ENCODE data around the gene APBB2.
A peak's percentile ranks its signal among the peaks of the same experiment; 100 is the strongest.
"Not testable (repeated sequence)": the region's sequence is repeated elsewhere in the genome, so short reads cannot be mapped to it uniquely, and the experiment has no call there.

Gene APBB2

DNA sequence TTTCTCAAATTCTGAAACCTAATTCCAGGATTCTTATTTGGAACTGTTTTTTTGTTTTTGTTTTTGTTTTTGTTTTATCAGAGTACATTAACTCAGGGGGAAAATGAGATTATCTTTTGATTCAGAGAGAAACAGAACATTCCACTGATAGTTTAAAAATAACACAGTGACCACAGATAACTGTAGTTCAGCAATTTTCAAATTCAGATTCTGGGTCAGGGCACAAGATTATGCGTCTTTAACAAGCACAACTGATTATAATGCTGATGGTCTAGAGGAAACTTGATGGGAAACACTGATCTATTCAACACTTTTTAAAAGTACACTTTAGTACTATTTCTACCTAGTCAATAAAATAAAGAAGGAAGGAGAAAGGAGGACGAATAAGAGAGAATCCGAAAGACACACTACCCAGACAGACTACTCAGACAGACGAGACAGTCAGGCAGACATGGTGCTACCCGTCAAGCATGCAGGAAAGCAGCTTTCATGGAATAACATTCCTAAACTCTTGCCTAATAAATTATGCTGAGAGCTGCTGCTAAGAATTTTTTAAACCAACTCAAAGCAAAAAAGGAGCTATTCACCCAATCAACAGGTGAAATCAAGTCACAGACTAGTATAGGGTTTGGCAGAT is 59.0 kb downstream of the APBB2 start:
- TF ChIP-seq CTCF (conservative IDR thresholded peaks at IDR 0.05; ENCODE audit: low read depth, low read length) = no peak
- H3K4me3 ChIP-seq (ENCODE audit: low read length) = no peak overlapping the region
- DNase-seq (ENCODE audit: low read depth) = no peak

DNA sequence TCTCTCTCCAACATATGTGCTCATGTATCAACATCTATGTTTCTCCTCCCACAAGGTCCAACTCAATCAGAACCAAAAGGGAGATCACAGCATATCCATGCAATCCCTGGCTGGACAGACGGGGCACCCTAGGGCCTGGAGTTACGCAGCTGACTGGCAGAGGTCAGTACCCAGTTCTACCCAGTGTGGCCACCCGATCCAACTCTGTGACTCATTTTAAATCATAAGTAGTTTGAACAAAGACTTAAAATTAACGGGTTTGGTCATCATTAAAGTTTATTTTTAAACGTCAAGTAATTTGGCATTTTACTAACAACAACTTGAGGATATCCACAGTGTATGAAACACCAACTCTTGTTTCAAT is 59.5 kb downstream of the APBB2 start:
- TF ChIP-seq CTCF (conservative IDR thresholded peaks at IDR 0.05; ENCODE audit: low read depth, low read length) = peak; percentile 39
- DNase-seq (ENCODE audit: low read depth) = no peak
- no peak overlapping the region for H3K4me3 ChIP-seq (ENCODE audit: low read length)

DNA sequence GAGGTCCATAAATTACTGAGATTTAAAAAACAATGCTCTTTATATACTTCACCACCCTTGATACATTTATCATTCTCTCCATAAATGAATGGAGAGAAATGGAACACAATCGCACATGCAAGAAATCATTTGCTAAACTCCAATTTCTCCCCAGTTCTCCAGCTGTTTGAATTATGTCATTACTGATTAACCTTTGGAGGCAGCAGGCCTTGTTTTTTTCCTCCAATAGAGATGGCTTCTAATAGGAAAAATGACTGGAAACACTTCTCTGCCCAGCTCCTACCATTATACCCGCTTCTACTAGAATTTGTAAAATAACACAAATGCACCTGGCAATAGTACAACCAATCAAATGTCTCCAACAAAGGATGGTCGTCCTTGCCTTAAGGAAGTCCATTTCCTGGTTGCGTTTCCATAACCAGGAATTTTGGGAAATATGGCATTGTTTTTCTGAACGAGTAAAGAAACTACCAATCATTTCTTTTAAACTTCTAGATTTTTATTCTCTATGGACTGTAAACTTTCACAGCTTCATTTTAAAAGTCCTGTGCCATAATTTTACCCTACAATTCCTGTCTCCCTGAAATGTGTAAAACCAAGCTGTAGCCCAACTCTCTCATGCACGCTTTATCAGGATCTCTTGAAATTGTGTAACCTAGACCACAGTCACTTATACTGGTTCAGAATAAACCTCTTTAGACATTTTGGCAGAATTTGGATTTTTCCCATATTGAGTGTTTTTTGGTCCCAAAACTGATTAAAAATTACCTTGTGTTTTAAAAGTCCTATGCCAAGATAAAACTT is 60.1 kb downstream of the APBB2 start:
- H3K4me3 ChIP-seq (ENCODE audit: low read length) = no peak overlapping the region
- DNase-seq (ENCODE audit: low read depth) = no peak
- TF ChIP-seq CTCF (conservative IDR thresholded peaks at IDR 0.05; ENCODE audit: low read depth, low read length) = no peak

DNA sequence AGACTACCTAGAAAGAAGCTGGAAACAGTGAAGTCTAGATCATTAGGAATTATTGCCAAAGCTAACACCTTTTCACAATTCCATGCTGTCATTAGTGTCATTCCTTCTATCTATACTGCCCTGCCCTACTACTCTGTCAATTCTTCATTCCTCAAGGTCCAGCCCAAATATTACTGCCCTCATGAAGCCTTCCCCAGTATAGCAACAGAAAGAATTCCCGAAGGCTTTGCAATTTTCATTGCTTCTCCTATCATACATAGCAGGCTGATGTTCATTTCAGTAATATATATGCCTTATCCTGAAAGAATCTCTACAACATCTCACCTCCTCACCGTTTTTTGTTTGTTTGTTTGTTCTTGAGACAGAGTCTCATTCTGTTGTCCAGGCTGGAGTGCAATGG is 63.9 kb downstream of the APBB2 start:
- no peak for TF ChIP-seq CTCF (conservative IDR thresholded peaks at IDR 0.05; ENCODE audit: low read depth, low read length)
- no peak for DNase-seq (ENCODE audit: low read depth)
- no peak overlapping the region for H3K4me3 ChIP-seq (ENCODE audit: low read length)

DNA sequence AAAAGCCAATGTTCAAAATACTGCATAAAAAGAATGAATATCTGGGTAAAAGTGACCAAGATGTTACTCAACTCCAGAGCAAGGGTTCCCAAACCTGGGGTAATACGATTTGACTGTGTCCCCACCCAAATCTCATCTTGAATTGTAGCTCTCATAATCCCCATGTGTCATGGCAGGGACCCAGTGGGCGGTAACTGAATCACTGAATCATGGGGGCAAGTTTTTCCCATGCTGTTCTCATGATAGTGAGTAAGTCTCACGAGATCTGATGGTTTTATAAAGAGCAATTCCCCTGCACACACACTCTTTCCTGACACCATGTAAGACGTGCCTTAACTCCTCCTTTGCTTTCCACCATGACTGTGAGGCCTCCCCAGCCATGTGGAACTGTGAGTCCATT is 64.8 kb downstream of the APBB2 start:
- not testable (repeated sequence) for DNase-seq (ENCODE audit: low read depth); H3K4me3 ChIP-seq (ENCODE audit: low read length)

DNA sequence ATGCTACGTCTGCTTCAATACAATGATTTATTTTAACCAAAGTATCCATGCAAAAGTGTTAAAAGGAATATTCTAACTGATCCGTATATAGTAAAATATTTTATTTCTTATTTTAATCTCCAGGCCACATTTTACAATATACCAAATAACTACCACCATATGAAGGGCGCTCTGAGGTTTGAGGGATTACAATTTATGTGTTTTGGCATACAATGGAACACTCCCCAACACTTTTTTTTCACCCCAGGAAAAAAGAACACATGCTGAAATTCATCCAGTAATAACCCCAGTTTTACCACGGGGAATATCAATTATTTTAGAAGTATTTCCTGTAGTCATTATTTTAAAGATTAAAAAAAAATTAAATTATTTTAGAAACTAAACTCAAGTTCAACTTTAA is 65.4 kb downstream of the APBB2 start:
- H3K4me3 ChIP-seq (ENCODE audit: low read length) = no peak overlapping the region
- no peak for TF ChIP-seq CTCF (conservative IDR thresholded peaks at IDR 0.05; ENCODE audit: low read depth, low read length)
- DNase-seq (ENCODE audit: low read depth) = no peak

DNA sequence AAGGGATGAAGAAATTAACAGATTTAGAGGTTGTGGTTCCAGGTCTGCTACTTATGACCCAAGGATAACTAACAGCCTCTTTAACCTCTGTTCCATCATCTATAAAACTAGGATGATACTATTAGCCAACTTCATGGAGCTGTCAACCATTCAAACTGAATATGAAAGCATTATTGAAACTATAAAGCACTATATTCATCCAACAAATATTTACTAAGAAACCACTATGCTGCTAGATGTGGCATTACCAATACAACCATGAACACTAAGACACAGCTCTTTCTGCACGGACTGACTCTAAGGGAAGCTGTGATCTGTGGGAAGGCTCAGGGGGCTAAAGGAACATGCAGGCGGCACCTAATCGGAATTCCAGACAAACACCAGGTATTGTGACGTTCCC is 66.0 kb downstream of the APBB2 start:
- DNase-seq (ENCODE audit: low read depth) = no peak
- TF ChIP-seq CTCF (conservative IDR thresholded peaks at IDR 0.05; ENCODE audit: low read depth, low read length) = no peak
- H3K4me3 ChIP-seq (ENCODE audit: low read length) = no peak overlapping the region

GRCh38 chr4:41147570-41147969 is 66.8 kb downstream of the APBB2 start:
- DNase-seq (ENCODE audit: low read depth) = not testable (repeated sequence)

More at GRCh38 chr4:41147570-41147969, 66.8 kb downstream of the APBB2 start:
- not testable (repeated sequence) for H3K4me3 ChIP-seq (ENCODE audit: low read length)

All from retinal pigment epithelial cell (primary cell).